Neural cell (in vitro differentiated cells): Measurements from ENCODE around the gene FBXO8.
"Not testable (repeated sequence)": the region's sequence is repeated elsewhere in the genome, so short reads cannot be mapped to it uniquely, and the experiment has no call there.

ENCODE experiments used
- EP300 ChIP-seq: fragments of 450-650 bp; conservative IDR thresholded peaks from 2 replicates; pipeline ENCODE4 v1.6.1; 2014; ENCODE audit warnings: antibody characterized with exemption, mild to moderate bottlenecking, moderate library complexity; ENCODE audit not compliant: poor library complexity, severe bottlenecking
- EZH2 ChIP-seq: fragments of 200-600, 300-800 bp; shearing (Covaris generic), sonication (generic); IDR thresholded peaks from 2 replicates; pipeline ENCODE4 v1.6.1; 2014; ENCODE audit warnings: antibody characterized with exemption, low read length, borderline replicate concordance, mild to moderate bottlenecking; ENCODE audit not compliant: insufficient read depth, poor library complexity, severe bottlenecking
- MXI1 ChIP-seq: fragments of 450-650 bp; conservative IDR thresholded peaks from 2 replicates; pipeline ENCODE4 v1.6.1; 2014; ENCODE audit warnings: antibody characterized with exemption, mild to moderate bottlenecking; ENCODE audit not compliant: poor library complexity, severe bottlenecking
- POLR2AphosphoS5 ChIP-seq: IDR thresholded peaks from 2 replicates; pipeline ENCODE4 v1.6.1; 2012
- RAD21 ChIP-seq: fragments of 450-650 bp; conservative IDR thresholded peaks from 2 replicates; pipeline ENCODE4 v1.6.1; 2014; ENCODE audit warnings: antibody characterized with exemption, mild to moderate bottlenecking, moderate library complexity
- SMC3 ChIP-seq: fragments of 450-650 bp; conservative IDR thresholded peaks from 2 replicates; pipeline ENCODE4 v1.6.1; 2014; ENCODE audit warnings: antibody characterized with exemption, mild to moderate bottlenecking, moderate library complexity; ENCODE audit not compliant: poor library complexity
- TAF1 ChIP-seq: IDR thresholded peaks from 2 replicates; pipeline ENCODE4 v1.6.1; 2012; ENCODE audit warnings: low read depth
- TF ChIP-seq, protein P1 (sequence below): fragments of 450-650 bp; IDR thresholded peaks from 2 replicates; pipeline ENCODE4 v1.5.1; 2014; ENCODE audit warnings: antibody characterized with exemption, mild to moderate bottlenecking, moderate library complexity; ENCODE audit not compliant: poor library complexity, severe bottlenecking
- TF ChIP-seq, protein P2 (sequence below): IDR thresholded peaks from 2 replicates; pipeline ENCODE4 v1.6.1; 2012; ENCODE audit warnings: borderline replicate concordance

GRCh38 chr4:174295142-174295541, 11.7 kb upstream of the FBXO8 start:
- TF ChIP-seq, protein P1, sequence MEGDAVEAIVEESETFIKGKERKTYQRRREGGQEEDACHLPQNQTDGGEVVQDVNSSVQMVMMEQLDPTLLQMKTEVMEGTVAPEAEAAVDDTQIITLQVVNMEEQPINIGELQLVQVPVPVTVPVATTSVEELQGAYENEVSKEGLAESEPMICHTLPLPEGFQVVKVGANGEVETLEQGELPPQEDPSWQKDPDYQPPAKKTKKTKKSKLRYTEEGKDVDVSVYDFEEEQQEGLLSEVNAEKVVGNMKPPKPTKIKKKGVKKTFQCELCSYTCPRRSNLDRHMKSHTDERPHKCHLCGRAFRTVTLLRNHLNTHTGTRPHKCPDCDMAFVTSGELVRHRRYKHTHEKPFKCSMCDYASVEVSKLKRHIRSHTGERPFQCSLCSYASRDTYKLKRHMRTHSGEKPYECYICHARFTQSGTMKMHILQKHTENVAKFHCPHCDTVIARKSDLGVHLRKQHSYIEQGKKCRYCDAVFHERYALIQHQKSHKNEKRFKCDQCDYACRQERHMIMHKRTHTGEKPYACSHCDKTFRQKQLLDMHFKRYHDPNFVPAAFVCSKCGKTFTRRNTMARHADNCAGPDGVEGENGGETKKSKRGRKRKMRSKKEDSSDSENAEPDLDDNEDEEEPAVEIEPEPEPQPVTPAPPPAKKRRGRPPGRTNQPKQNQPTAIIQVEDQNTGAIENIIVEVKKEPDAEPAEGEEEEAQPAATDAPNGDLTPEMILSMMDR, result not testable (repeated sequence)
- TF ChIP-seq RAD21, POLR2AphosphoS5, EZH2, EP300, TAF1, MXI1, SMC3: not testable (repeated sequence)
- TF ChIP-seq, protein P2, sequence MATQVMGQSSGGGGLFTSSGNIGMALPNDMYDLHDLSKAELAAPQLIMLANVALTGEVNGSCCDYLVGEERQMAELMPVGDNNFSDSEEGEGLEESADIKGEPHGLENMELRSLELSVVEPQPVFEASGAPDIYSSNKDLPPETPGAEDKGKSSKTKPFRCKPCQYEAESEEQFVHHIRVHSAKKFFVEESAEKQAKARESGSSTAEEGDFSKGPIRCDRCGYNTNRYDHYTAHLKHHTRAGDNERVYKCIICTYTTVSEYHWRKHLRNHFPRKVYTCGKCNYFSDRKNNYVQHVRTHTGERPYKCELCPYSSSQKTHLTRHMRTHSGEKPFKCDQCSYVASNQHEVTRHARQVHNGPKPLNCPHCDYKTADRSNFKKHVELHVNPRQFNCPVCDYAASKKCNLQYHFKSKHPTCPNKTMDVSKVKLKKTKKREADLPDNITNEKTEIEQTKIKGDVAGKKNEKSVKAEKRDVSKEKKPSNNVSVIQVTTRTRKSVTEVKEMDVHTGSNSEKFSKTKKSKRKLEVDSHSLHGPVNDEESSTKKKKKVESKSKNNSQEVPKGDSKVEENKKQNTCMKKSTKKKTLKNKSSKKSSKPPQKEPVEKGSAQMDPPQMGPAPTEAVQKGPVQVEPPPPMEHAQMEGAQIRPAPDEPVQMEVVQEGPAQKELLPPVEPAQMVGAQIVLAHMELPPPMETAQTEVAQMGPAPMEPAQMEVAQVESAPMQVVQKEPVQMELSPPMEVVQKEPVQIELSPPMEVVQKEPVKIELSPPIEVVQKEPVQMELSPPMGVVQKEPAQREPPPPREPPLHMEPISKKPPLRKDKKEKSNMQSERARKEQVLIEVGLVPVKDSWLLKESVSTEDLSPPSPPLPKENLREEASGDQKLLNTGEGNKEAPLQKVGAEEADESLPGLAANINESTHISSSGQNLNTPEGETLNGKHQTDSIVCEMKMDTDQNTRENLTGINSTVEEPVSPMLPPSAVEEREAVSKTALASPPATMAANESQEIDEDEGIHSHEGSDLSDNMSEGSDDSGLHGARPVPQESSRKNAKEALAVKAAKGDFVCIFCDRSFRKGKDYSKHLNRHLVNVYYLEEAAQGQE, result not testable (repeated sequence)
